ENCODE measurements around the gene ACTN4. TPM values are rescaled to one million over a fixed set of nuclear protein-coding genes. Genes with fewer than 3 reads are reported as not detected.

The ACTN4 gene
- total and polyA plus RNA-seq, 2 donors (not counting 1 experiment from before 2014, with no cell fraction given): 108 to 164 TPM

- Mint-ChIP-seq H3K4me3 (peak overlapping the region; percentile 100), H3K27ac (peak overlapping the region; percentile 98), H3K4me1 (peaks cover 55% of the 10 kb centered on the region), H3K9me3 (ENCODE audit: insufficient read depth) (no peaks in the 10 kb centered on the region), H3K27me3 (no peaks in the 10 kb centered on the region)
- H2AFZ ChIP-seq (ENCODE audit: insufficient read depth, low read depth, low read length, poor library complexity, severe bottlenecking): peak overlapping the region; percentile 25
- H3K4me1 ChIP-seq (ENCODE audit: control insufficient read depth in 2 of 2, insufficient read depth in 2 of 2, low read length in 2 of 2): peaks cover 33 to 54% of the 10 kb centered on the region in 2 donors
- peaks cover 41% of the 10 kb centered on the region for H4K20me1 ChIP-seq (ENCODE audit: control insufficient read depth, insufficient read depth, low read length, poor library complexity, severe bottlenecking)
- H3K4me2 ChIP-seq (replicated peaks; ENCODE audit: low read depth, low read length, poor library complexity, severe bottlenecking): peak overlapping the region; percentile 93
- TF ChIP-seq EZH2 (IDR thresholded peaks at IDR 0.05; ENCODE audit: borderline replicate concordance, insufficient read depth, low read depth, low read length, poor library complexity, severe bottlenecking) (no peak), CTCF (IDR thresholded peaks at IDR 0.05) (no peak)
- CTCF ChIA-PET: interaction anchor here (0.5 to 1.0 kb wide), 4 partner anchors 18 to 314 kb away, joined by 3 to 4 read pairs (median 3); partner anchors contain the start of gene SARS2
- intact Hi-C loops (cut with micrococcal nuclease): loop anchor here (5.0 to 10.0 kb wide), 4 partner anchors 59 to 796 kb away; partner anchors contain the start of genes GGN, PLEKHG2, SIPA1L3 and SPRED3
- H3K4me3 ChIP-seq (ENCODE audit: control extremely low read depth in 1 of 5, extremely low read depth in 1 of 5, insufficient read depth in 1 of 5, low read depth in 2 of 5, low read length in 4 of 5): peak overlapping the region in 4 of 5 experiments; percentile 54 to 95 (median 80)
- peaks cover 0 to 44% of the 10 kb centered on the region in 2 experiments for H3K36me3 ChIP-seq (replicated peaks in 1 of 2; ENCODE audit: control extremely low read depth in 1 of 2, control insufficient read depth in 1 of 2, extremely low read depth in 1 of 2, insufficient read depth in 2 of 2, low read length in 1 of 2)
- POLR2A ChIA-PET: no interaction called here
- no peak for DNase-seq
- H3K9ac ChIP-seq (ENCODE audit: low read length): peak overlapping the region; percentile 98
- no peaks in the 10 kb centered on the region for H3K27me3 ChIP-seq (replicated peaks in 1 of 4; ENCODE audit: control extremely low read depth in 1 of 4, control insufficient read depth in 3 of 4, insufficient read depth in 4 of 4, low read length in 3 of 4)
- ATAC-seq (ENCODE audit: low read depth): no peak
- peak overlapping the region; percentile 88 to 93 for H3K27ac ChIP-seq (ENCODE audit: low read length in 2 of 2)
- no peaks in the 10 kb centered on the region for H3K9me3 ChIP-seq (ENCODE audit: control extremely low read depth in 1 of 3, control insufficient read depth in 2 of 3, insufficient read depth in 1 of 3, low read length in 2 of 3)
- peaks cover 81% of the 10 kb centered on the region for H3K79me2 ChIP-seq (ENCODE audit: control insufficient read depth, insufficient read depth, low read length)
- WGBS (ENCODE audit: insufficient coverage): 69% methylated on average over 5 of the region's 6 CpGs
These were observed 31.2 kb upstream of the ACTN4 start for GRCh38 chr19:38616265-38616664.

- intact Hi-C loops (cut with micrococcal nuclease): loop anchor here (1.0 to 10.0 kb wide), 5 partner anchors 60 to 795 kb away; partner anchors contain the start of genes GGN, PLEKHG2, SIPA1L3 and SPRED3
- Histone ChIP-seq H3K9me3 (ENCODE audit: control extremely low read depth in 1 of 3, control insufficient read depth in 2 of 3, insufficient read depth in 1 of 3, low read length in 2 of 3) (no peaks in the 10 kb centered on the region), H3K4me3 (ENCODE audit: control extremely low read depth in 1 of 5, extremely low read depth in 1 of 5, insufficient read depth in 1 of 5, low read depth in 2 of 5, low read length in 4 of 5) (peak overlapping the region; percentile 30 to 95 (median 71)), H3K27ac (ENCODE audit: low read length in 2 of 2) (peak overlapping the region; percentile 88 to 93), H3K4me2 (replicated peaks; ENCODE audit: low read depth, low read length, poor library complexity, severe bottlenecking) (peak overlapping the region; percentile 93), H3K9ac (ENCODE audit: low read length) (peak overlapping the region; percentile 98), H3K79me2 (ENCODE audit: control insufficient read depth, insufficient read depth, low read length) (peaks cover 85% of the 10 kb centered on the region), H4K20me1 (ENCODE audit: control insufficient read depth, insufficient read depth, low read length, poor library complexity, severe bottlenecking) (peaks cover 45% of the 10 kb centered on the region), H2AFZ (ENCODE audit: insufficient read depth, low read depth, low read length, poor library complexity, severe bottlenecking) (peak overlapping the region; percentile 86), H3K36me3 (replicated peaks in 1 of 2; ENCODE audit: control extremely low read depth in 1 of 2, control insufficient read depth in 1 of 2, extremely low read depth in 1 of 2, insufficient read depth in 2 of 2, low read length in 1 of 2) (peaks cover 2 to 47% of the 10 kb centered on the region in 2 experiments), H3K4me1 (ENCODE audit: control insufficient read depth in 2 of 2, insufficient read depth in 2 of 2, low read length in 2 of 2) (peaks cover 33 to 54% of the 10 kb centered on the region in 2 donors), H3K27me3 (replicated peaks in 1 of 4; ENCODE audit: control extremely low read depth in 1 of 4, control insufficient read depth in 3 of 4, insufficient read depth in 4 of 4, low read length in 3 of 4) (no peaks in the 10 kb centered on the region)
- Mint-ChIP-seq H3K27ac (peak overlapping the region; percentile 98), H3K4me1 (peaks cover 55% of the 10 kb centered on the region), H3K9me3 (ENCODE audit: insufficient read depth) (no peaks in the 10 kb centered on the region), H3K27me3 (no peaks in the 10 kb centered on the region), H3K4me3 (peak overlapping the region; percentile 100)
- ATAC-seq (ENCODE audit: low read depth) (peak; percentile 4), DNase-seq (peak; percentile 75)
- WGBS (ENCODE audit: insufficient coverage): 0% methylated on average over 5 of the region's 9 CpGs
- ChIA-PET POLR2A (interaction anchor here (0.5 to 2.4 kb wide), 8 partner anchors 30 to 743 kb away, joined by 3 to 14 read pairs (median 5); partner anchors contain the start of genes ACTN4, FAM98C, MRPS12 and NFKBIB), CTCF (interaction anchor here (0.9 to 5.6 kb wide), 7 partner anchors 18 to 314 kb away, joined by 3 to 65 read pairs (median 6); partner anchors contain the start of genes FAM98C, MRPS12 and SARS2)
- TF ChIP-seq CTCF (IDR thresholded peaks at IDR 0.05) (no peak), EZH2 (IDR thresholded peaks at IDR 0.05; ENCODE audit: borderline replicate concordance, insufficient read depth, low read depth, low read length, poor library complexity, severe bottlenecking) (no peak)
These were observed 30.1 kb upstream of the ACTN4 start for GRCh38 chr19:38617283-38617763.

Data from B cell (primary cell).